ENCODE data around the gene IFNL1.
A peak's percentile ranks its signal among the peaks of the same experiment; 100 is the strongest.
"Not testable (repeated sequence)": the region's sequence is repeated elsewhere in the genome, so short reads cannot be mapped to it uniquely, and the experiment has no call there.

Gene IFNL1

GRCh38 chr19:39325778-39326665, 29.8 kb downstream of the IFNL1 start:
- DNase-seq: peak in 1 of 10 donors; percentile 37
- intact Hi-C loops (cut with DNase I): loop anchor here (2.0 to 5.0 kb wide), 2 partner anchors 274 to 363 kb away; no protein-coding TSS in a partner anchor

DNA sequence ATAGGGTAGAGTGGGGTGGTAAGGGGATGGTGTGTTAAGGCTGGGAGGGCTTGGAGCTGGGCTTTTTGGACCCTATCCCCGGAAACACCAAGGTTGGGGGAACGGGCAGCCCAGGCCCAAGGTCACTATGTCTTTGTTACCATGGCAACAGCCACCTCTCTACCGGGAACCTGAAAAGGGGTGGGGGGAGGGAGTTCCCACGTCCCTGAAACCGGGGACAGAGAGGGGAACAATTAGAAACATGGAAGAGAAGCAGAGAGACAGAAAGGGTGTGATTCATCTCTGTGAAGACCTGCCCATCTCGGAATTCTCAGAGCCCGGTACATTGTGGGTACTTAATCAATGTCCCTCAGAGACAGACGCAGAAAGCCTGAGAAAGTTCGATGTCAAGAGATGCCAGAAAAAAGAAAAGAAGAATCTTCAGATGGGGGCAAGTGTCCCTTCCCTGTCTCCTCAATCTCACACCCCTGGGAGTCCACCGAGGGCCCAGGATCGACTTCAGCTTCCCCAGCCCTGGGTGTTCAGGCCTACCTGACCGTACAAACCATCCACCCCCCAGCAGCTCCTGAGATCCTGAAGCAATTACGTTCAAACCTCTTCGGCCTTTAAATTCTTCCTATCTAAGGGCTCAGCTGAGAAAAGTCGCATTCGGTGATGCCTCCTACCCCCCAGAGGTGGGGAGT, 31.3 kb downstream of the IFNL1 start:
- intact Hi-C loops (cut with DNase I): loop anchor here (1.0 to 5.0 kb wide), 3 partner anchors 205 to 365 kb away; no protein-coding TSS in a partner anchor
- DNase-seq: peak in 1 of 10 donors; percentile 7

DNA sequence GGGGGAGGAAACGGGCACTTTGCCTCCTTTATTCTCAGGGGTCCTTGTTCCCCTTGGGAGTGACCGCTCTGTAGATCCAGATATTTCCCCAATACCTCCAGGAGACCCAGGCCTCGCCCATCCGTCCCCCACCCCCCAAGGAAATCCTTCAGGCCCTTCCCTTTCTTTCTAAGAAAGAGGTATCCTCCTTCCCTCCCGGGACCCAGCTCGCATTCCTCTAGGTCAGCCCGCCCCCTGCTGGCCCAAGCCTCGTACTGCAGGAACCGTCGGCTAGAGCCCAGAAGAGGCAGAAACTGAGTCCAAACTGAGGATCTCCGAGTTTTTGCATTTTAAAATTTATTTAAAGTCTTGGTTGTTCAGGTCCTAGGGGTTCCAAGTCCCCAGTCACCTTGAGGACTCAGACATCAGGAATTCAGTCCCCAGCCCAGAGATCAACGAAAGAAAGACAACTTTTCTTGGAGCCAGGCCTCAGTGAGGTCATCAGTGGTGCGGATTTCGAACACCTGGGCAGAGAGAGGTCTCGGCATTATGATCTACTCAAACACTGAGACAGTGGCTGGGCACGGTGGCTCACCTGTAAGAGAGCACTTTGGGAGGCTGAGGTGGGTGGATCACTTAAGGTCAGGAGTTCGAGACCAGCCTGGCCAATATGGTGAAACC, 32.0 kb downstream of the IFNL1 start:
- intact Hi-C loops (cut with DNase I): loop anchor here (1.0 to 5.0 kb wide), 2 partner anchors 206 to 276 kb away; no protein-coding TSS in a partner anchor
- DNase-seq: peak; percentile 82 to 99 (median 96)

DNA sequence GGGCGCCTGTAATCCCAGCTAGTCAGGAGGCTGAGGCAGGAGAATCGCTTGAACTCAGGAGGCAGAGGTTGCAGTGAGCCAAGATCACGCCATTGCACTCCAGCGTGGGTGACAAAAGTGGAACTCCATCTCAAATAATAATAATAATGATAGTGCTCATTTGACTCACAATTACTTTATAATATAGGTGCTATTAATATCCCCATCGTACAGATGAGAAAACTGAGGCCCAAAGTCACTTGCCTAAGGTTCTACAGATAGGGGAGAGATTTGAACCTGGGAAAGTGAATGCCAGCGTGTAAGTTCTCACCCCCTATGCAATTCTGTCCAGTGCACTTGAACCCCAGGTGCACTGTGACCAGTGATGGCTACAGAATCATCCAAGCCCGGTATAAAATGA, 33.7 kb downstream of the IFNL1 start:
- intact Hi-C loops (cut with DNase I): loop anchor here (5.0 kb wide), 1 partner anchor 278 kb away; no protein-coding TSS in a partner anchor
- DNase-seq: no peak

- DNase-seq: peak in 1 of 10 donors; percentile 5
- intact Hi-C loops (cut with DNase I): no loop called here
Observed at GRCh38 chr19:39332293-39332692, 36.1 kb downstream of the IFNL1 start.

GRCh38 chr19:39332738-39333137, 36.5 kb downstream of the IFNL1 start:
- intact Hi-C loops (cut with DNase I); DNase-seq: not testable (repeated sequence)

DNA sequence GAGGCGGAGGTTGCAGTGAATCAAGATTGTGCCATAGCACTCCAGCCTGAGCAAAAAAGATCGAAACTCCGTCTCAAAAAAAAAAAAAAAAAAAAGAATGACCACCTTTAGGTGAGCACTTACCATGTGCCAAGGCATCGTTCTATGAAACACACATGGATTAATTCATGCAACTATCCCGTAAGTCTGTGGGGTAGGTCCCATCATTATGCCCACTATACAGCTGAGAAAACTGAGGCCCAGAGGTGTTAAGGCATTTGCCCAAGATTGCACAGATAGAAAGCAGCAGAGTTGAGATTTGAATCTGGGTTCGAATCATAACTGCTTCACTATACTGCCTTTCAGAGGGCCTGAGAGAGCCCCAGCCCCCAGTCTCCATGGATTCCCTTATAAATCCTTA, 37.3 kb downstream of the IFNL1 start:
- intact Hi-C loops (cut with DNase I): no loop called here
- peak in 1 of 10 donors; percentile 7 for DNase-seq

GRCh38 chr19:39334444-39334976, 38.3 kb downstream of the IFNL1 start:
- DNase-seq: peak in 1 of 10 donors; percentile 8
- intact Hi-C loops (cut with DNase I): no loop called here

DNA sequence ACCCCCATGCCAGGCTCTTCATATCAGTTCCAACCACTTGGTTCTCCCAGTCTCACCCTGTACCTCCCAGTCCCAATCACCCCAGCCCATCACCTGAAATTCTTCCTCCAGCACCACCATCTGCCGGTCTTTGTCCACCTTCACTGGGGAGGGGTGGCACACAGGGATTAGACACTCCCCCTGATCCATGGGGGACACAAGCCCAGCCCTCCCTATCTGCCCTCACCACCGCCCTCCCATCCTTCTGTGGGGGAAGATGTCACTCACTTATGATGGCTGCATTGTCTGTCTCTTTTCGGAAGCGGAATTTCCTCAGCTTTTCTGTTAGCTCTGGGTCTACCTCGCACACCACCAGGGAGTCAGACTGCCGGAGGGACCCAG, 39.0 kb downstream of the IFNL1 start:
- DNase-seq: peak in 1 of 10 donors; percentile 30
- intact Hi-C loops (cut with DNase I): no loop called here

GRCh38 chr19:39336483-39336882, 40.3 kb downstream of the IFNL1 start:
- peak in 1 of 10 donors; percentile 5 for DNase-seq
- intact Hi-C loops (cut with DNase I): no loop called here

GRCh38 chr19:39339674-39340073, 43.5 kb downstream of the IFNL1 start:
- intact Hi-C loops (cut with DNase I): loop anchor here (5.0 to 10.0 kb wide), 2 partner anchors 73 to 935 kb away; partner anchors contain the start of genes FAM98C and PLEKHG2
- DNase-seq: no peak

DNA sequence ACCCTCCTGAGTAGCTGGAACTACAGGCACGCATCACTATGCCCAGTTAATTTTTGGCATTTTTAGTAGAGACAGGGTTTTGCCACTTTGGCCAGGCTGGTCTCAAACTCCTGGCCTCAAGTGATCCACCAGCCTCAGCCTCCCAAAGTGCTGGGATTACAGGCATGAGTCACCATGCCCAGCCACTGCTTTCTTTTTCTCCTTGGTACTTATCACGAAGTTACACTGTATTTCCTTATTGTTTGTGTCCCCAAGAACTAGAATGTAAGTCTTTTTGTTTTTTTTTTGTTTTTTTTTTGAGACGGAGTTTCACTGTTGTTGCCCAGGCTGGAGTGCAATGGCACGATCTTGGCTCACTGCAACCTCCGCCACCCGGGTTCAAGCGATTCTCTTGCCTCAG, 43.9 kb downstream of the IFNL1 start:
- not testable (repeated sequence) for DNase-seq
- intact Hi-C loops (cut with DNase I): loop anchor here (5.0 to 10.0 kb wide), 2 partner anchors 72 to 935 kb away; partner anchors contain the start of genes FAM98C and PLEKHG2

DNA sequence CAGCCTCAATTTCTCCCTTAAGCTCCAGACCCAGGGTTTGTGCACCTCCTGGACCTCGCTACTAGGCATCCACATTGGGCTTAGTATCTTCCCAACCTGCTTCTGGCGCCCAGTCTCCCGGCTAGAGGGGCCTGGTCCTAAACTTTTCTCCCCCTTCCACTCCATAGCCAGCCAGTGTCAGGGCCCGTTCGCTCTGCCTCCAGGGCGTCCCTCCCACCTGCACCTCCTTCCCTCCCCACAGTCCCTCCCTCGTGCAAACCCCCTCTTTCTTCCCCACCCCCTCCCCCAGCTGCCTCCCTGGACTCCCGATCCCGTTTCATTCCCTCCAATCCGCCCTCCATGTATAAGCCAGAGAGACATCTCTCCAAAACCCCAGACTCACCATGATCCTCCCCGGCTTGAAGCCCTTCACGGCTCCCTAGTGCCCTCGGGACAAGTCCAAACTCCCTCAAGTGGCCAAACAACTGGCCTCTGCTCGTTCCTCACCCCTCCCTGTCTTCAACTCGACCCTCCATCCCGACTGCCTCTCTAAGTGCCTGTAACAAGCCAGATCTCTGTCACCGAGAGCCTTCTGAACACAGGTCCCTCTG, 45.0 kb downstream of the IFNL1 start:
- intact Hi-C loops (cut with DNase I): loop anchor here (5.0 to 10.0 kb wide), 2 partner anchors 71 to 936 kb away; partner anchors contain the start of genes FAM98C and PLEKHG2
- DNase-seq: peak in 2 of 10 donors; percentile 72 to 83

- intact Hi-C loops (cut with DNase I): loop anchor here (1.0 to 10.0 kb wide), 3 partner anchors 49 to 937 kb away; partner anchors contain the start of genes FAM98C, MED29, PAF1 and PLEKHG2
- peak; percentile 97 to 100 (median 98) for DNase-seq
Observed at GRCh38 chr19:39341719-39342604, 45.8 kb downstream of the IFNL1 start, which contains the start of gene SAMD4B. Gene SAMD4B, plus strand, starts transcription at chr19:39342421. Its CDS starts 14,473 bp downstream, at chr19:39356894.

DNA sequence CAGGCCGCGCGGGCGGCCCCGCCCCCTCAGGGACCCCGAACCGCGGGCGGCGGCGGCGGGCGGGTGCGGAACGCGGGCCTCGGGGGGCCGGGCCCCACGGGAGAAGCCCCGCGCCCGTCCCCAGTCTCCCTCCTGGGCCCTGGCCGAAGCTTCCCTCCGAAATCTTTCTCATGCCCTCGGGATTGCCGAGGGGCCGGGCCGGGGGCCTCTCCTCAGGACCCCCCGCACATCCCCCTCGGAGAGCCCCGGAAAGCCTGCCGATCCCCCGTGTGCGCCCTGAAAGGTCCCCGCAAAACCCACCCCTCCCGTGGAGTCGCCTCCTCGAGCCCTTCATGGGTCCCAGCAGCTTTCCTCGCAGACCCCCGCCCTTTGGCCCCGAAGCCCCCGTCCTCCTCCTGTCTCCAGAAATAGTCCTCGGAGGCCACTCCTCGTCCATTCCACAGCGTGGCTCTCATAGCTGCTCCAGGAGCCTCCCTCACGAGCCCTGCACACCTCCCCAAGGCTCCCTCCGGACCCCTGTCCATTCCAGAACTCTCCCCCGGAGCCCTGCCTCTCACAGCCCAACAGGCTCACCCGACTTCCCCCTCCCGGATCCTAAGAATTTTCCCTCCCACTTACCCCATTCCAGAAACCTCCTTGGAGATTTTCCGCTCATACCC, 46.6 kb downstream of the IFNL1 start:
- peak in 2 of 10 donors; percentile 68 to 73 for DNase-seq
- intact Hi-C loops (cut with DNase I): loop anchor here (1.0 to 10.0 kb wide), 3 partner anchors 49 to 938 kb away; partner anchors contain the start of genes FAM98C, MED29, PAF1 and PLEKHG2

DNA sequence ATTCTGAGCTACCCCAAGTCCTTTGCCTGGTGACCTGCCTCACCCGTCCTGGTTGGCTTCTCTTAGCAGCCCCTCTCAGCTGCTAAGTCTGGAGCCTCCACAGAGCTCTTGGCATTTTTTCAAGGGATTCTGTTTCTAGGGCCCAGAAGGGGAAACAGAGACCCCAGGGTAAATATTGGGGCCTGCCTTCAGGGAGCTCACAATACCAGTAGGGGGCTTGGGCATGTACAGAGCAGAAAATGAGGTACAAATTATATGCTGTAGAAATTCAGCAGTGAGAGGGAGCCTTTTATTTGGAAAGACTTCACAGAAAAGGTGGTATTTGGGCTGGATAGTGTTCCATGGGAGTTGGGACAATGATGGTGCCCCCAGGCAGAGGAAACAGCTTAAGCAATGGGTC, 49.7 kb downstream of the IFNL1 start:
- intact Hi-C loops (cut with DNase I): loop anchor here (10.0 kb wide), 1 partner anchor 941 kb away; the partner anchor contains the start of gene FAM98C

GRCh38 chr19:39347332-39348164, 51.3 kb downstream of the IFNL1 start:
- no peak for DNase-seq
- intact Hi-C loops (cut with DNase I): loop anchor here (10.0 kb wide), 1 partner anchor 943 kb away; the partner anchor contains the start of gene FAM98C

More for the DNA sequence above, 49.7 kb downstream of the IFNL1 start:
- DNase-seq: no peak

All from posterior cingulate gyrus (tissue), 11 donors.